ENCODE results near the gene CD8B2.
"Not testable (repeated sequence)": the region's sequence is repeated elsewhere in the genome, so short reads cannot be mapped to it uniquely, and the experiment has no call there.

DNA sequence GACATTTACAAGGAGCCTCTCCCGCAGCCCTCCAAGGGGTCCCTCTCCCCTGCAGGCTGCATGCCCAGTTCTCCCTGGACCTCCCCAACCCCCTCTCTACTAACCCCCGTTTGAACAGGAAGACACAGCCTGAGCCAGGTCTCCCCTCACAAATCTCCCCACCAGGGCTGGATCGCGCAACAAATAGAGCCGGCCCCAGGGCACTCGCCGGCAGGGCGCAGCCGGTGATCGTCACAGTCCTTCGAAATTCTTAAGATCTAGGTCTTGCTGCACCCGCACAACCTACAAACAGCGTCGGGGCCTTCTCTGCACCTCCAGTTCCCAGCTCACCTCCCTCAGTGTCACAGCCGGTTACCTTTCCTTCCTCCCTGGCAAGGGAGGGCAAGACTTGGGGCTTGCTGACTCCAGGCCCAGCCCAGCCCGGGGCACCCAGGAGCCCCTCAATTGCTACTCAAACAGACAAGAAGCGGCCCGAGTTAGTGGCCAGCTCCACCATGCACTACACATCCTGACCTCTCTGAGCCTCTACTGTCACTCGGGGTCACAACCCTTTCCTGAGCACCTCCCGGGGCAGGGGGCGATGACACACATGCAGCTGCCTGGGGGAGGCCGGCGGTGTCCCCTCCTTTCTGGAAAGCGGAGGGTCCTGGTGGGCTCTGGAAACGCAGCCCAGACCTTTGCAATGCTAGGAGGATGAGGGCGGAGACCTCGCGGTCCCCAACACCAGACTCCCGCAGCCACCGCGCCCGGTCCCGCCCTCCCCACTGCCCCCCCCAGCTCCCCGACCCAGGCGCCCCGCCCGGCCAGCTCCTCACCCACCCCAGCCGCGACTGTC, at the start of gene CD8B2:
- not testable (repeated sequence) for TF ChIP-seq SP1 (IDR thresholded peaks at IDR 0.05; ENCODE audit: low read depth, low read length); MTA2 (IDR thresholded peaks at IDR 0.05; ENCODE audit: low read depth)

All from GM12878 (cell line).